A172 (cell line): Measurements from ENCODE around the gene LRRC63. TPM values are rescaled to one million over a fixed set of nuclear protein-coding genes. Genes with fewer than 3 reads are reported as not detected.
A peak's percentile ranks its signal among the peaks of the same experiment; 100 is the strongest.
"Not testable (repeated sequence)": the region's sequence is repeated elsewhere in the genome, so short reads cannot be mapped to it uniquely, and the experiment has no call there.

Experiments
- DNase-seq: peaks from one replicate; pipeline ENCODE4 v3.0.0-alpha.2; 2015; ENCODE audit warnings: low spot score
- total RNA-seq: library from RNA; depleted of rRNA; stranded (reverse); fragments of >200 nt; shearing (Covaris generic); gene quantifications from 2 replicates; pipeline ENCODE4 v1.2.3, GENCODE V29; 2014

The LRRC63 gene
- total RNA-seq, 1 experiment from 2014 or later, result 0.22 TPM

DNA sequence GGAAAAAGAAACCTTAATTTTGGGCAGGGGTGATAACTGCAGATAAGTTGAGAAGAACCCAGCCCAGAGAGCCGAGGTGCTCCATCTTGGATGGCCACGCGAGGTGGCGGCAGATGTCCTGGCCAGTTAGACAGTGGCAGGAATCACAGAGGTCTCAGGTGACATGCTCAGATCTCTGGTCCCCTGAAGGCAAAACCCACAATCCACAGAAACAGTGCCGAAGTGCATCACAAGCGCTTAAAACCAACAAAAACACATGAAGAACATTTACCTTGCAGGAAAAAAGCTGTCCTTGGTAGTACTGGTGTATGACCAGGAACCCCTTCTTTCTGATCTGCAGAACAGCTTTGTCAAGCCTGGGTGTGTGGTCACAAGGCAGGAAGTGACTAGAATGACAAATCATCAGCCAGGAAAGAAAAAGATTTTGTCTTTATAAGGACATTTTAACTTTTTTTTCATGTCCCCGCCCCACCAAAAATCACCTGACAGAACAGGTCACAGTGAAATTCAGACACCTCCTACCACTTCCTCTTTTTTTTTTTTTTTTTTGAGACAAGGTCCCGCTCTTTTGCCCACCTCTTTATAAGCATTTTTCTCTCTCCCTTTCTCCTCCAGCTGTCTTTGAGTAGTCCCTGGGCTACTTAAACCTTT lies 29.8 kb upstream of the LRRC63 start, which contains the start of gene LCP1:
Gene LCP1 (minus strand): TSS at position 338 of the 651 bp plus-strand sequence. CDS start 22,515 bp downstream, outside the sequence.
- peak; percentile 60 for DNase-seq

GRCh38 chr13:46182491-46182877 lies 29.2 kb upstream of the LRRC63 start:
- DNase-seq, result no peak

- no peak for DNase-seq
Measured at GRCh38 chr13:46183018-46183946, 28.4 kb upstream of the LRRC63 start.

DNA sequence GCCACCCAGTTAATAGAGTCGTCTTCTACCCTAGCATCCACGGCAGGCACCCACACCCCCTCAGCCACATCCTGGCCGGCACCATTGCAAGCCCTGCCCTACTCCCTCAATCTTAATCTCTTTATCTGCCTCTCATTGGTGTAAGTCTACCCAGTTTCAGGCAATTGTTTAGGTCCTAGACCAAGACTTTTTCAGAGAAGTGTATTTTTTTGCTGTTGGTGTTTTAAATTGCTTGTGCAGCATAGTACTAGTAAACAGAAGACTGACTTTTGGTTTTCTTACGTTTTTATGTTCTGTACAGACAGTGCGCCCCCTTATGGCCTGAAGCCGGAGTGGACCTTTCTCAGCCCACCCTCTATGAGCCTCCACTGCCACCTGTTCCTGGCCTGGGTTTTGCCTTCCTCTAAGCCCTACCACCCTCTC lies 27.4 kb upstream of the LRRC63 start:
- DNase-seq, result no peak

DNA sequence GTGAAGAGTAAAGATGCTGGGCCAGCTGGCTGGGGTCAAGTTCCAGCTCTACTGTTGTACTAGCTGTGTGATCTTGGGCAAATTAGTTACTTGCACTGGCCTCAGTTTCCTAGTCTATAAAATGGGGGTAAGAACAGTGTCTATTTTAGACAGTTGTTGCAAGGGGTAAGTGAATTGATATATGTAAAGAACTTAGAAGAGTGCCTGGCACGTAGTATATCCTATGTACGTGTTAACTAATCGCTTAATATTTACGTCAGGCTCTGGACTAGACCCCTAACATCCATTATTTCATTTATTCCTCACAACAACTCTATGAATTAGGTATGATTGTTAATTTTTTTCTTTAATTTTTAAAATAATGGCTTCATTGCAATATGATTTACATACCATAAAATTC lies 26.1 kb upstream of the LRRC63 start:
- DNase-seq, result no peak

DNA sequence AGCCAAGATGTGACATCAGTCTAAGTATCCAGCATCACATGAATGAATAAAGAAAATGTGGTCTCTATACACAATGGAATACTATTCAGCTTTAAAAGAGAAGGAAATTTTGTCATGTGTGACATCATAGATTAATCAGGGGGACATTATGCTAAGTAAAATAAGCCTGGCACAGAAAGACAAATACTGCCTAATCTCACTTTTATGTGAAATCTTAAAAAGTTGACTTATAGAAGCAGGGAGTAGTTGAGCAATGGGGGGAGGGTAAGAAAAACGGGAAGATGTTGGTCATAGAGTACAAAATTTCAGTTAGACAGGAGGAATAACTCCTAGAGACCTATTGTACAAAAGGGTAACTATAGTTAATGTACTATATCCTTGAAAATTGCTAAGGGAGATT lies 19.3 kb upstream of the LRRC63 start:
- no peak for DNase-seq

DNA sequence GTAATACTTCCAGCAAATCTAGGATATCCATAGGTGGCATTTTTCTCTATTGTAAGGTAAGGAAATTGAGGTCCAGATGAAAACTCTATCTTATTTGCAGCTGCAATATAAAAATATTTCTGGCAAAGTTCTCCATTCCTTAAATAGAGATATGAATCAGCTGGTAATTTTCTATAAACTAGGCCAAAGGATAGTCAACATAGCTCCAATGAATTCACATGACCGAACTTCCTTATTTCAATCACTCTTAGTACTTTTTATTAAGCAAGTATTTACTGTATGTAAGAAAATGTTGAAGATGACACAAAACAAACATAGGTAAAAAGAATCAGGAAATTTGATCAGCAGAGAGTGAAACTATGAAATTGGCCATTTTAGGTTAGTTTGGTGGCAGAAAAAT lies 16.7 kb upstream of the LRRC63 start:
- DNase-seq, result no peak

GRCh38 chr13:46197299-46198048 lies 14.3 kb upstream of the LRRC63 start:
- no peak for DNase-seq

- no peak for DNase-seq
Measured at GRCh38 chr13:46198696-46199193, 13.0 kb upstream of the LRRC63 start.

DNA sequence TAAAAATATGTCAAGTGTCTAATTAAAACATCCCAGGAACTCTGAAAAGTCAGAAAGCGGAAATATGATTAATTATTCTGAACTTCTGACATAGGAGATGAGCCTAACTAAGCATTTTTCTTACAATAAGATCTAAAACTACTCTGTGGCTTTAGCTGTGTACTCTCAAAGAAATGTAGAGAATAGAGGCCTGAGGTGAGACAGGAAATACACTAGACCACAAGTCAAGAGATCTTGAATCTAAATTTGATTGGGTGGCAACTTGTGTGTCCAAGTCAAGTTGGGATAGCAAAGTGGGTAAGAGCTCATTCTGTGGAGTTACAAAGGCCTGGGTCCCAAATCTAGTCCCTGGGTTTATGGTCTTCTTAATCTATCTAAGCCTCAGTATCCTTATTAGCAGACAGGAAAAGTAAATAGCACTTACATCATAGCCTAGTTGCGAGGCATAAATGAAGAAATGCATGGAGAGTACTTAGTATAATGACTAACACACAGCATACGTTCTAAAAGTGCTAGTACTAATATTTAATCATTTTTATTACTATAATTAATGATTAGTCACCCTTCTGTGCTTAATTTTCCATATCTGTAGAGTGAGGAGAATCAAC lies 9.4 kb upstream of the LRRC63 start:
- no peak for DNase-seq

DNA sequence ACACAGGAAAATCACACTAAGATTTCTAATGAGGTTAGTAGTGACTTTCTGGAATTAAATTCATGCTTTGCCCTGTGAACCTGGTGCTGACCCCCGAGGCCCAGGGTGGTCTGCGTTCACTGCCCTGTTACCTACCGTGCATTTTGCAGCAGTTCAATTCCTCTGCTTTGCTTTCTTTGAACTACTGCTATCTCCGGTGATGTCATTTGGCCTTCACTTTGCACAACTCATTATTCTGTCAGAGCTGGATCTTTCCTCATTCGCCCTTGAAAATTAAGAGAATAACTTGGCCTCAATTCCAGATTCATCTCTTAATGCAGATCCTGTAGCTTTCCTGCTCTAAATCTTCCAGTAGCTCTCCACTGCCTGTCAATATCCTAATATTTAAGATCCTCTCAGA lies 8.8 kb upstream of the LRRC63 start:
- DNase-seq, result no peak

DNA sequence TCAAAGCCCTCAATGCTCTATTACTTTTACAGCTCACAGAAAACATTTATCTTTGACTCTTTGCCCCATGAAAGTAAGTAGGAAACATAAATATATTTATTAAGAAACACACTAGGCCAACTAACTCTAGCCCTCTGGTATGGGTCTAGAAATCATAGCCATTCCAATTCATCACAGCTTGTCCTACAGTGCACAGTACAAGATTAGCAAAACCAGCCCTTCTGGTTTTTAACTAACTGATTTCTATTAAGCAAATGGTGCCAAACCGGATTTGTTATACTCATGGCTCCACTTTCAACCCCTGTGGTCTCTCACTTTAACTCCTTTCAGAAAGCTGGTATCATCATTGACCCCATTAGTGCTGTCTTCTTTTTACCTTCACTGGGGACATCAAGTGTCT lies 5.6 kb upstream of the LRRC63 start:
- no peak for DNase-seq

DNA sequence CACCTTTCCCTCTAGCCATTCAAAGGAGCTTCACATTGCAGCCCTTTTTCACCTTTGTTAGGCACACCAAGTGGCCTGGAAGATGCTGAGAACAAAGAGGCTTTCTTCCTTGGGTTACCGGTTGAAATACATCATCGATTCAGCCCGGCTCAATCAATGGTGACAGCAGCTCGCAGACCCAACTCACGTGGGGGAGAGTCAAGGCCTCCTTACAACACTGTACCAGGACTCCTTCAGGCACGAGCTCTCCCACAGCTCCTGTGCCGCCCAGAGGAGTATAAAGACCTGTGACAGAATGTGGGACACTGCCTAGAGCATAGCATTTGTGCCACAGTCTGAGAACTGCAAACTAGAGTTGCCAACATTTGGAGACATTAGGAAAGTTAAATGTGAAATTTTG lies 3.9 kb upstream of the LRRC63 start:
- no peak for DNase-seq

GRCh38 chr13:46210362-46211083 lies 1.2 kb upstream of the LRRC63 start:
- DNase-seq, result no peak

DNA sequence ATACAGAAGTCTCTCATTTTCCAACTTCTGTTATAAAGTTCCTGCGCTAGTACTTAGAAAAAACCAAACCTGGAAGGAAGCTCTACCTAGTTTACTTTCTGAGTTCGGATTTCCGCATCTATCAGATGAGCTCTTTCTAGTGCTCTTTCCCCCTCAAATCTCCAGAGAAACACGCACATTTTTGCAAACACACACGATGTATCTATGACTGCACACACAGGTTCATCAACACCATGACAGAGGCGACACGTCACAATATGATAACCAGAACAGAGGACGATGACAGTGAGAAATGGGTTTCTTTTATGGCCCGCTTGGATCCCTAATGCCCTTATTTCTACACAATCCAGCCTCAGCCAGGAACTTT lies 629 bp upstream of the LRRC63 start:
- DNase-seq, result peak; percentile 8

- no peak for DNase-seq
Measured at GRCh38 chr13:46213242-46213641, 1.5 kb downstream of the LRRC63 start.

- not testable (repeated sequence) for DNase-seq
Measured at GRCh38 chr13:46214741-46215140, 3.0 kb downstream of the LRRC63 start.

GRCh38 chr13:46220234-46220633 lies 8.5 kb downstream of the LRRC63 start:
- DNase-seq, result peak; percentile 5

DNA sequence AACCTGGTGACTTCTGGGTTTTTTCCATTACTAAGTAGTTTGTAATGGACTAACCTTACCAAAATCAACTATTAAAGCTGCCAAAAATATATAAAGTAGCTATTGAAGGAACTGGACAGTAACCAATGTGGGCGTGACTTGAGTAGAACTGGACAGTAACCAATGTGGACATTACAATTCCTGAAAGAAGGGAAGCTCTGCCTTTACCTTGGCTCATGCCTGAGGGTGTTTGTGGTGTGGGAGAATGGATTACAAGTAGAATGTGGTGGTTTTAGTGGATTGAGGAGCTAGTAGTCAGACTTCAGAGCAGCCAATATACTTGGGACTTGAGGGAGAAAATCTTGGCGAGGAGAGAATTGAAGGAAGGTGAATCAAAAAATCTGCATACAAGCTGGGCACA lies 17.5 kb downstream of the LRRC63 start:
- no peak for DNase-seq

- DNase-seq, result peak; percentile 33
Measured at GRCh38 chr13:46232281-46232680, 20.6 kb downstream of the LRRC63 start.

DNA sequence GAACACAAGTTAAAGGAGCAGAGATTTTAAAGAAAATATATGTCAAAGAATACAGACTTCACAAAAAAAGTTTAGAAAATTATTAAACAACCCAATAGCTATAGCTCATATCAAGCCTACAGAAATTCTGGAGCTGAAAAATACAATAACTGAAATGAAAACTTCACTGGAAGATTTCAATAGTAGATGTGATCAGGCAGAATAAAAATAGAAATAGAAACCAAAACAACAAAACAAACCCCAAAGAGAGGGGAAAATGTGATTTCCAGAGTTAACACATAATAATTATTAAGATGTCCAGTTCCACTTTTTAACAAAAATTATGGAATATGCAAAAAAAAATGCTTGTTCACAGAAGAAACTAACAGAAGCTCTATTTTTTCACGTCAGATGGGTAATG lies 23.6 kb downstream of the LRRC63 start:
- DNase-seq, result no peak
